NCI-H146 treated with DMSO at 0.1 percent for 48 hours (cell line): ENCODE results near the gene PTH1R.

Source experiments
- DNase-seq: peaks from one replicate; lab custom pipeline; 2025; ENCODE audit not compliant: unreplicated experiment; lab: John Stamatoyannopoulos, UW

Gene PTH1R

DNA sequence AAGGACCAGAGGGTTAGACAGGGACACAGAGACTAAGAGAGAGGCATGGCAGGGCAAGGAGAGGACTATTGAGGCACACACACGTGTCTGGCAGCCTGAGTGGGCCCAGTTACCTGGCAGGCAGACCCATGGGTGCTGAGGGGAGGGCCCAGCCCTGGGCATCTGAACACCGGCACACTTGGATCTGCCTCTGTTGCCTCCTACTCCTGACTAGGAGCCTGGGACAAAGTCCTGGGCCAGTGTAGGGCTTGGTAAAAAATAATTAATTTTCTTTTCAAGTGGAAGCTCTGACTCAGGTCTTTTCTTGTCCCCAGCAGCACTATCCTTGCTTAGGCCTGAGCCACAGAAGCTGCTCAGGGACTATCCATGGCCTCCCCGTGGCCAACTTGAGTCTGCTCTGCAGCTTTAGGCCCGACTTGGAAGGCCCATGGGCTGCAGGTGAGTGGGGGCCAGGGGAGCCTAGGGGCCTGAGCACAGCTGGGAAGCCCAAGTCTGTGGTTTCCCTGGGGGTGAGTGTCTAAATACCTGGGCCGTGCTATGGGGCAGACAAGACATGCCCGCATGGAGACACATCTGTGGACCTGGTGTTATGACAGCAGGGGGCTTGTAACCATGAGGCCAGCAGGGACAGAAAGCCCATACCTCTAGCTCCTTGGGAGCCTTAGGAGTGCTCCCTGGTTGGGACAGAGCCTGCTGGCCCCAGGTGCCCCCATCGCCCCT lies at the start of gene PTH1R:
Gene PTH1R, plus strand, starts transcription at position 316 of the 720 bp plus-strand sequence. CDS start 5,839 bp downstream, outside the sequence.
- DNase-seq, result no peak

DNA sequence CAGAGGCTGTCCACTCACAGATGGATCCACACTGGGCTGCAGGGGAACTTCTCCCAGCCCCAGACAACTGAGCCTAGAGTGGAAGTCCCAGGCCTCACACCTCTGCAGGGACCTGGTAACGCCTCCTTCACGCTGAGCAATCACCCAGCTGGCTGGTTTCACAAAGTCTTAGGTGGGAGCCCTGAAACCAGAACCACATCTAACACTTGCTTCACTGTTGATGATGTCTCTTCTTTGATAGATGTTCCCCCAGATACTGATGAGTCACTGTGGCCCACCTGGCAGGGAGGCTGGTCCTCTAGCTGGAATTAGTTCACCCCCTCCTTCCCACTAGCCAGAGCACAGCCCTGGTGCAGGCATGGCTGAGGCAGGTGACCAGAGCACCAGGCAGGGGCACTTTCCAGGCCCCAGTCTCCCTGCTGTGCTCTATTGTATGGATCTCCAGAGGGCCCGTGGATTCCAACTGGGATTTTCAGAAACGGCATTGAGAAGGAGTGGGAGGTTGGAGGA lies 47.8 kb upstream of the PTH1R start:
- peak; percentile 83 for DNase-seq

- no peak for DNase-seq
These were observed 46.7 kb upstream of the PTH1R start for GRCh38 chr3:46830801-46831200.

DNA sequence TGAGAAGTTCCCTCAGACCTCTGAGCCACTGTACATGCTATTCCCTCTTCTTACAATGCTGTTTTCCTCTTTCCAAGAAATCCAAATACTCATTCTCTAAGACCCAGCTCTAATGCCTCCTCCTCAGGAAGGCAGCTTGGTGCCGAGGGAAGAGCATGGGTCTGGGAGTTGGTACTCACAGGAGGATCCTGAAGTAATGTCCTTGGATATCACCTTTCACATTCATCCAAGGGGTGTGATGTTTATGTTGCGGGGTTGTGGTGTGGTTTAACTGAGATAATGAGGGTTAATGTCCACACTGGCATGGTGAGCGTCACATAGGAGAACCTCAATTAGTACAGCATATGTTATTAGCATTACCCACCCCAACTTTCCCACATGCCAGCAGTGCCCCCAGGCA lies 46.2 kb upstream of the PTH1R start:
- no peak for DNase-seq

GRCh38 chr3:46831841-46832240 lies 45.7 kb upstream of the PTH1R start:
- no peak for DNase-seq

DNA sequence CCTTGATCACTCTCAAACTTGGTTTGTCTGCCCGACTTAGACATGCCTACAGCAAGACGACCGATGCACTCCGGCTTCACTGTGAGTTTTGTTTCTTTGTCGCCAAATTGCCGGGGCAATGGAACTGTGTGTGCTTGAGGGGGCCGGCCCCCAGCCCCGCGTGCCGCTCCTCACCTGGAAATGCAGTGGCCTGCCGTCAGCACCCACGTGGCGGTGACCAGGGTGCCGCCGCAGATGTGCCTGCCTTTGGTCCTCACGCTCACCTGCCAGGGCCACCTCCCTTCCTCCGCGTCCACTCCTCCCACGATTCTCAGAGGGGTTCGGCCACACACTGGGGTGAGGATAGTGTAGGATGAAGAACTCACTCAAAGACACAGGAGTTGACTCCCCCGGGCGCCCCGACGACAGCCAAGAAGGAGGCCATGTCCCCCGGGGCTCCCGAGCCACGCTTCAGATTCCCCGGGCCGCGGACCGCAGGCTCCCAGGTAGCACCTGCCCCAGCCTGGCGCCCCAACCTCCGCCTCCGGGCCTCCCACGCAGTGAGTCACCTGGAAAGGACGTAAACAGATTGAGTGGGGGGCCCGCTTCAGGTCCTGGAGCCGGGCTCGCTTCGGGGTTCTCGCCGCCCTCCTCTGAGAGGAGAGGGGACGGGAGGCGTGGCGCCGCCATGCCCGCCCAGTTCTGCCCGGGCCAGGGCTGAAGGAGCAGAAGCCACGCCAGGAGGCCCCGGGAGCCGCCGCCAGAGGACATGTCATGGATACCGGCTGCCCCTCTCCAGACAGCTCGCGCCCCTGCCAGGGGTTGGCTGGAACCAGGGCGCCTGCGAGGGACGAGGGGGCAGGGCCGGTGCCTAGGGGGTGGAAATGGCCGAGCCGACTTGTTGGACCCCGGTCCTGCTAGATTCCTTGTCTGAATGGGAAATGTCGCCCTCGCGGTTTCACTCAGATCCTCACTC lies 43.9 kb upstream of the PTH1R start:
- DNase-seq, result no peak

- DNase-seq, result no peak
These were observed 42.5 kb upstream of the PTH1R start for GRCh38 chr3:46835054-46835453.

DNA sequence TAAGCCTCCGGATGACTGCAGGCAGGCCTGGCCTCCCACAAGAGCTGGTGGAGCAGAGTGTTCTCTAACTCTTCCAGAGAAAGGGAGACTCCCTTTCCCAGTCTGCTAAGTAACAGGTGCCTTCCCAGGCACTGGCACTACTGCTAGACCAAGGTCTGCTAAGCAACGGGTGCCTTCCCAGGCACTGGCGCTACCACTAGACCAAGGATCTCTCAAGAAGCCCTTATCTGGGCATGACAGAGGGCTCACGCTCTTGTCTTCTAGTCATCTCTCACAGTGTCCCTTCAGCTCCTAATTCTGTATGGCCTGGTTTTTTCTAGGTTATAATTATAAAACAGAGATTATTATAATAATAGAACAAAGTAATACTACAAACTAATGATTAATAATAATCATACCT lies 42.0 kb upstream of the PTH1R start:
- DNase-seq, result no peak

- DNase-seq, result no peak
These were observed 39.2 kb upstream of the PTH1R start for GRCh38 chr3:46838301-46838700.

GRCh38 chr3:46840491-46840890 lies 37.0 kb upstream of the PTH1R start:
- DNase-seq, result no peak

DNA sequence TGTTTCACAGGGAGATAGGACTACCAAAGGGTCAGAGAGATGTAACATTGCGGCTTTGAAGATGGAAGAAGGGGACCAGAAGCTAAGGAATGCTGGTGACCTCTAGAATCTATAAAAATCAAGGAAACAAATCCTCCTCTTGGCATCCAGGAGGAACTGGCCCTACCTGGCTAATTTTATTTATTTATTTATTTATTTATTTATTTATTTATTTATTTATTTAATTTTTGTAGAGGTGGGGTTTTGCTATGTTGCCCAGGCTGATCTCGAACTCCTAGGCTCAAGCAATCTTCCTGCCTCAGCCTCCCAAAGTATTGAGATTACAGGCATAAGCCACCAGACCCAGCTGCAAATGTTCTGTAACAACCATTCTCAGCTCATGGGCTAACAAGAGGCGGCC lies 34.0 kb upstream of the PTH1R start:
- no peak for DNase-seq

- no peak for DNase-seq
These were observed 33.1 kb upstream of the PTH1R start for GRCh38 chr3:46844397-46844796.

GRCh38 chr3:46844881-46845312 lies 32.6 kb upstream of the PTH1R start:
- no peak for DNase-seq

DNA sequence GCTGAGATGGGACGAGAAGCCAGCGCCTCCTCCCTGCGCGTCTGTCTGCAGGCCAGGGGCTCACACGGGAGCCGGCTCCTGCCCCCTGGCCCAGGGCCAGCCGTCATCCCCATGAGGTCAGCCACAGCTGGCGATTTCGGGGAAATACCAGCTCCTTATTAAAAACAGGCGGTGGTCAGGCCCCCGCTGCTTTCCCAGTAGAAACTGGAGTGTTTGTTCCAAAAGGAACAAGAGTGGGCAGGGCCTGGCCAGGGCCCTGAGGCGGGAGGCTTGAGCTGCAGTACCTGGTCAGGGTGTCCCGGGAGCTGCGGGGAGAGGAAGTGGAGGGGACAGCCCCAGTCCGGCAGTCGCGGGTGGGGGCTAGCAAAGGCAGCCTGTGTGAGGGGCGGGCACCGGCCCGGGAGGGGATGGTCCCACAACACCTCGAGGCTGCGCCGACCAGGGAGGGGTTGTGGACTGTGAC lies 32.1 kb upstream of the PTH1R start:
- peak; percentile 28 for DNase-seq

- peak; percentile 22 for DNase-seq
These were observed 31.5 kb upstream of the PTH1R start for GRCh38 chr3:46845860-46846623.

- no peak for DNase-seq
These were observed 30.6 kb upstream of the PTH1R start for GRCh38 chr3:46846624-46847542.

GRCh38 chr3:46847744-46848143 lies 29.8 kb upstream of the PTH1R start:
- DNase-seq, result no peak

GRCh38 chr3:46848271-46849044 lies 29.1 kb upstream of the PTH1R start:
- no peak for DNase-seq

- DNase-seq, result no peak
These were observed 28.4 kb upstream of the PTH1R start for GRCh38 chr3:46849045-46849631.
